SK-N-MC (cell line): ENCODE data around the gene AP3B1.

Experiments
- EZH2 ChIP-seq: fragments of 200-600 bp; sonication (generic); IDR thresholded peaks from one replicate; pipeline ENCODE4 v1.6.1; 2017; ENCODE audit warnings: antibody characterized with exemption
- POLR2AphosphoS5 ChIP-seq: IDR thresholded peaks from 2 replicates; pipeline ENCODE4 v1.6.1; 2012; ENCODE audit warnings: mild to moderate bottlenecking, low read depth, low read length, borderline replicate concordance

DNA sequence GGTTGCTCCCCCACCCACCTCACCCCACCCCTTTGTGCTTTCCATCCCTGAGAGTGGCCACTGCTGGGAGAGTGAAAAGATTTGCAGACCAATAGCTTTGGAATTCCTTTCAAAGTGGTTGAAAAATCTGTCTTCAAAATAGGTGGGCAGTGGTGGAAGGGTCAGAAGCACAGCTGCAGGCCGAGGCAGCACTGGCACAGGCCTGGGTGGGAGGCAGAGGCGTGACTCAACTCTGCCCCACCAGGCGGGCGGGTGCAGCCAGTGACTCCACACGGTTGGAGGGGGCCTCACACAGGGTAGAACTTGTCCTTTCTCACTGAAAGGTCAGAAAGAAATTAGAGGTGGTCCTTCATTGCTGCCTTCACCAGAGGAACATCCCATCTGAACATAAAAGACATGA lies 303.4 kb downstream of the AP3B1 start:
- no peak for TF ChIP-seq EZH2
- no peak for TF ChIP-seq POLR2AphosphoS5
